Measurements from ENCODE around the gene SYNCRIP. TPM values are rescaled to one million over a fixed set of nuclear protein-coding genes. Genes with fewer than 3 reads are reported as not detected.

SYNCRIP gene
- 78.7 TPM for total RNA-seq
- long read RNA-seq, full-length matches to known transcripts: 24 of 73 reads
- long read RNA-seq, partial matches to known transcripts: 28 of 73 reads
- long read RNA-seq, other reads (novel, unspliced or antisense): 21 of 73 reads

- Histone ChIP-seq H3K4me3 (peak within 1 kb of the TSS; percentile 98), H3K9me3 (no peaks in the 10 kb centered on the region), H3K27ac (peak within 1 kb of the TSS; percentile 99), H3K4me1 (peaks cover 45% of the 10 kb centered on the region), H3K27me3 (ENCODE audit: low read depth) (no peaks in the 10 kb centered on the region), H3K36me3 (peaks cover 31% of the 10 kb centered on the region)
- ATAC-seq (peak; percentile 91 to 96), DNase-seq (peak; percentile 99)
- no peak for TF ChIP-seq CTCF (IDR thresholded peaks at IDR 0.05)
- intact Hi-C loops (cut with DNase I): no loop called here
Measured at GRCh38 chr6:85642774-85643536, at the start of gene SYNCRIP. SYNCRIP (minus strand) TSS chr6:85642886; CDS start chr6:85641439, 1,447 bp downstream.

GRCh38 chr6:85691478-85691877, 48.8 kb upstream of the SYNCRIP start:
- Histone ChIP-seq H3K4me3 (no peak overlapping the region), H3K36me3 (no peaks in the 10 kb centered on the region), H3K27ac (no peak overlapping the region), H3K4me1 (no peaks in the 10 kb centered on the region), H3K9me3 (no peaks in the 10 kb centered on the region), H3K27me3 (ENCODE audit: low read depth) (no peaks in the 10 kb centered on the region)
- TF ChIP-seq CTCF (IDR thresholded peaks at IDR 0.05): no peak
- ATAC-seq (no peak), DNase-seq (no peak)
- intact Hi-C loops (cut with DNase I): no loop called here

GRCh38 chr6:85690071-85690470, 47.4 kb upstream of the SYNCRIP start:
- no peak overlapping the region for H3K27ac ChIP-seq
- no peaks in the 10 kb centered on the region for H3K4me1 ChIP-seq
- ATAC-seq (no peak), DNase-seq (no peak)
- H3K9me3 ChIP-seq: no peaks in the 10 kb centered on the region
- no peak for TF ChIP-seq CTCF (IDR thresholded peaks at IDR 0.05)
- no peak overlapping the region for H3K4me3 ChIP-seq
- H3K27me3 ChIP-seq (ENCODE audit: low read depth): no peaks in the 10 kb centered on the region
- intact Hi-C loops (cut with DNase I): no loop called here
- no peaks in the 10 kb centered on the region for H3K36me3 ChIP-seq

- no peak for TF ChIP-seq CTCF (IDR thresholded peaks at IDR 0.05)
- no peaks in the 10 kb centered on the region for H3K27me3 ChIP-seq (ENCODE audit: low read depth)
Measured at GRCh38 chr6:85685713-85686112, 43.0 kb upstream of the SYNCRIP start.

GRCh38 chr6:85684809-85685171, 42.1 kb upstream of the SYNCRIP start:
- Histone ChIP-seq H3K4me3 (no peak overlapping the region), H3K4me1 (peaks cover 4% of the 10 kb centered on the region), H3K36me3 (no peaks in the 10 kb centered on the region), H3K27ac (no peak overlapping the region), H3K9me3 (no peaks in the 10 kb centered on the region), H3K27me3 (ENCODE audit: low read depth) (no peaks in the 10 kb centered on the region)
- ATAC-seq: no peak
- TF ChIP-seq CTCF (IDR thresholded peaks at IDR 0.05): no peak
- no peak for DNase-seq
- intact Hi-C loops (cut with DNase I): no loop called here

More at GRCh38 chr6:85685713-85686112, 43.0 kb upstream of the SYNCRIP start:
- Histone ChIP-seq H3K36me3 (no peaks in the 10 kb centered on the region), H3K4me1 (no peaks in the 10 kb centered on the region), H3K9me3 (no peaks in the 10 kb centered on the region), H3K27ac (no peak overlapping the region), H3K4me3 (no peak overlapping the region)
- ATAC-seq (no peak), DNase-seq (no peak)
- intact Hi-C loops (cut with DNase I): no loop called here
